Measurements from ENCODE around the gene RSPRY1.

RSPRY1 gene

DNA sequence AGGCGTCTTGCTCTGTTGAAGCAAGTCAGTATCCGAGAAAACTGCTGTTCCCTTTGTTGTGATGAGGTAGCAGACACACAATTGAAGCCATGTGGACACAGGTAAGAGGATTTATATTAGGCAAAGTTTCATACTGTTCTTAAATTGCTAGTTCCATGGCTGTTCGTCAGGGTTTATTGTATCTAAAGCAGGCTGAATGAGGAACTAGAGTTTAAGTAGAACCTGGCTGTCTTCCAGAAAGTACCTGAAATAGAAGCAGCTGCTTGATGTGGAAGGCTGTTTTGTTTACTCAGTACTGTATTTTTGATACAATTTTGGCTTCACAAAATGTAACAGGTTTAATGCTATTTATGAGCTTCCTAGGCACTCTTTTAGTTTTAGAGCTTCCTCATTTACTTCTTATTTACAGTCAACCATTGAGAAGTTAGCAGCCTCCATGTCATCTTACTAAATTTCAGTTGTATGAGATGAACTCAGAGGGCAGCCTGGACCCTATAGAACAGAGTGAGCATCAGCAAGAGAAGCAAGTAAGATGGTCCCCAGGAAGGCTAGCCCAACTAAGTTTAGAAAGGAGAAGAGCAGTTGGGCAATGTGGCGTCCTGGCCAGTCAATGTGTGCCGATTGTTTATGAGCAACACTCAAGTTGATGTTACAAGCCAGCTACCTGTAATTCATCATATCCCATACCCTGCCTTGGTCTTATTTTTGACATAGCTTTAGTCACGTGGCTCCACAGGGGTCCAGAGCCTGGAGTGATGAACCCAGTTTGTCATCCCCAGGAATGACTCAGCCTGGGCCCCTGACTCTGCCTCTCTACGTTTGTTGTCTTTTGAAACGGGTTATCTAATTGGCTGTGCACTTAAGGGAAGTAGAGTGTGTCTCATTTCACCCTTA lies 49.2 kb downstream of the RSPRY1 start:
- TF ChIP-seq SPI1 (IDR thresholded peaks at IDR 0.05; ENCODE audit: borderline replicate concordance, low read depth) (no peak), GABPA (IDR thresholded peaks at IDR 0.05; ENCODE audit: low read depth) (no peak), POLR2AphosphoS5 (IDR thresholded peaks at IDR 0.05; ENCODE audit: low read depth) (no peak)
- TF ChIP-seq, protein P1, sequence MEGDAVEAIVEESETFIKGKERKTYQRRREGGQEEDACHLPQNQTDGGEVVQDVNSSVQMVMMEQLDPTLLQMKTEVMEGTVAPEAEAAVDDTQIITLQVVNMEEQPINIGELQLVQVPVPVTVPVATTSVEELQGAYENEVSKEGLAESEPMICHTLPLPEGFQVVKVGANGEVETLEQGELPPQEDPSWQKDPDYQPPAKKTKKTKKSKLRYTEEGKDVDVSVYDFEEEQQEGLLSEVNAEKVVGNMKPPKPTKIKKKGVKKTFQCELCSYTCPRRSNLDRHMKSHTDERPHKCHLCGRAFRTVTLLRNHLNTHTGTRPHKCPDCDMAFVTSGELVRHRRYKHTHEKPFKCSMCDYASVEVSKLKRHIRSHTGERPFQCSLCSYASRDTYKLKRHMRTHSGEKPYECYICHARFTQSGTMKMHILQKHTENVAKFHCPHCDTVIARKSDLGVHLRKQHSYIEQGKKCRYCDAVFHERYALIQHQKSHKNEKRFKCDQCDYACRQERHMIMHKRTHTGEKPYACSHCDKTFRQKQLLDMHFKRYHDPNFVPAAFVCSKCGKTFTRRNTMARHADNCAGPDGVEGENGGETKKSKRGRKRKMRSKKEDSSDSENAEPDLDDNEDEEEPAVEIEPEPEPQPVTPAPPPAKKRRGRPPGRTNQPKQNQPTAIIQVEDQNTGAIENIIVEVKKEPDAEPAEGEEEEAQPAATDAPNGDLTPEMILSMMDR (IDR thresholded peaks at IDR 0.05; ENCODE audit: insufficient read depth, low read length): no peak
- TF ChIP-seq, protein P2, sequence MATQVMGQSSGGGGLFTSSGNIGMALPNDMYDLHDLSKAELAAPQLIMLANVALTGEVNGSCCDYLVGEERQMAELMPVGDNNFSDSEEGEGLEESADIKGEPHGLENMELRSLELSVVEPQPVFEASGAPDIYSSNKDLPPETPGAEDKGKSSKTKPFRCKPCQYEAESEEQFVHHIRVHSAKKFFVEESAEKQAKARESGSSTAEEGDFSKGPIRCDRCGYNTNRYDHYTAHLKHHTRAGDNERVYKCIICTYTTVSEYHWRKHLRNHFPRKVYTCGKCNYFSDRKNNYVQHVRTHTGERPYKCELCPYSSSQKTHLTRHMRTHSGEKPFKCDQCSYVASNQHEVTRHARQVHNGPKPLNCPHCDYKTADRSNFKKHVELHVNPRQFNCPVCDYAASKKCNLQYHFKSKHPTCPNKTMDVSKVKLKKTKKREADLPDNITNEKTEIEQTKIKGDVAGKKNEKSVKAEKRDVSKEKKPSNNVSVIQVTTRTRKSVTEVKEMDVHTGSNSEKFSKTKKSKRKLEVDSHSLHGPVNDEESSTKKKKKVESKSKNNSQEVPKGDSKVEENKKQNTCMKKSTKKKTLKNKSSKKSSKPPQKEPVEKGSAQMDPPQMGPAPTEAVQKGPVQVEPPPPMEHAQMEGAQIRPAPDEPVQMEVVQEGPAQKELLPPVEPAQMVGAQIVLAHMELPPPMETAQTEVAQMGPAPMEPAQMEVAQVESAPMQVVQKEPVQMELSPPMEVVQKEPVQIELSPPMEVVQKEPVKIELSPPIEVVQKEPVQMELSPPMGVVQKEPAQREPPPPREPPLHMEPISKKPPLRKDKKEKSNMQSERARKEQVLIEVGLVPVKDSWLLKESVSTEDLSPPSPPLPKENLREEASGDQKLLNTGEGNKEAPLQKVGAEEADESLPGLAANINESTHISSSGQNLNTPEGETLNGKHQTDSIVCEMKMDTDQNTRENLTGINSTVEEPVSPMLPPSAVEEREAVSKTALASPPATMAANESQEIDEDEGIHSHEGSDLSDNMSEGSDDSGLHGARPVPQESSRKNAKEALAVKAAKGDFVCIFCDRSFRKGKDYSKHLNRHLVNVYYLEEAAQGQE (IDR thresholded peaks at IDR 0.05; ENCODE audit: insufficient replicate concordance, low read depth): no peak
- no peak overlapping the region for H3K27ac ChIP-seq (replicated peaks)
- no peaks in the 10 kb centered on the region for H3K27me3 ChIP-seq (ENCODE audit: insufficient read depth, poor library complexity, severe bottlenecking)
- no peak overlapping the region for H3K4me3 ChIP-seq (replicated peaks; ENCODE audit: insufficient read depth, low read length)
- DNase-seq (ENCODE audit: low read depth in 1 of 2, low spot score in 1 of 2): no peak

DNA sequence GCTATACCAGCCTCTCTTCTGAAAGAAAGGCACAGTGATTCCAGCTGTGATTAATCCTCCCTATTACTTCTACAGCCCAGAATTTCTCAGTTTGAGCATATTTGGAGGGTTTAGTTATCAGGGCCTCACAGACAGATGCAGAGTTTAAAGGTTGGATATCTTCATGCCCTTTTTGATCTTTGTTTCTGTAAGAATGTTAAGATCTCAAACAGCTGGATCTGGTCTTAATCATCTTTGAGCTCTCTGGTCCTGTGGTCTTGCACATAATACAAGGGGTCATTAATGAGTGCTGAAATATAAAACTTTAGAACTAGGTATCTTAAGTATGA lies 49.9 kb downstream of the RSPRY1 start:
- Histone ChIP-seq H3K27ac (replicated peaks) (no peak overlapping the region), H3K27me3 (ENCODE audit: insufficient read depth, poor library complexity, severe bottlenecking) (no peaks in the 10 kb centered on the region), H3K4me3 (replicated peaks; ENCODE audit: insufficient read depth, low read length) (no peak overlapping the region)
- no peak for DNase-seq (ENCODE audit: low read depth in 1 of 2, low spot score in 1 of 2)
- no peak for TF ChIP-seq SPI1 (IDR thresholded peaks at IDR 0.05; ENCODE audit: borderline replicate concordance, low read depth)
- TF ChIP-seq POLR2AphosphoS5 (IDR thresholded peaks at IDR 0.05; ENCODE audit: low read depth): no peak
- TF ChIP-seq, protein P1 (IDR thresholded peaks at IDR 0.05; ENCODE audit: insufficient read depth, low read length): no peak
- no peak for TF ChIP-seq GABPA (IDR thresholded peaks at IDR 0.05; ENCODE audit: low read depth)
- TF ChIP-seq, protein P2 (IDR thresholded peaks at IDR 0.05; ENCODE audit: insufficient replicate concordance, low read depth): no peak

DNA sequence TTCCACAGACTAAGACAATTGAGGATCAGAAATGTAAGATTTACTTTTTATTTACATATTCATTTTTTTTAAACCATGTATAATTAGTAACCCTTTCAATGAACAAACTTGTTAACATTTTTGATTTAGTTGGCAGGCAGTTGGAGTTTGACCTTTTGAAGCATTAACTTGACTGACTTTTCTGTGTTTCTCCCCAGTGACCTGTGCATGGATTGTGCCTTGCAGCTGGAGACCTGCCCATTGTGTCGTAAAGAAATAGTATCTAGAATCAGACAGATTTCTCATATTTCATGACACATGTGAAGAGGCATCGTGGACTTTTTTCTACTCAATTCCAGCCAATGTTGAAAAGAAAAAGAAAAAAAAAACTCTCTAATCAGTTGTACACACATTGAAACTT lies 52.6 kb downstream of the RSPRY1 start:
- TF ChIP-seq POLR2AphosphoS5 (IDR thresholded peaks at IDR 0.05; ENCODE audit: low read depth) (no peak), SPI1 (IDR thresholded peaks at IDR 0.05; ENCODE audit: borderline replicate concordance, low read depth) (no peak), GABPA (IDR thresholded peaks at IDR 0.05; ENCODE audit: low read depth) (no peak)
- TF ChIP-seq, protein P2 (IDR thresholded peaks at IDR 0.05; ENCODE audit: insufficient replicate concordance, low read depth): no peak
- TF ChIP-seq, protein P1 (IDR thresholded peaks at IDR 0.05; ENCODE audit: insufficient read depth, low read length): no peak
- H3K4me3 ChIP-seq (replicated peaks; ENCODE audit: insufficient read depth, low read length): no peak overlapping the region
- no peaks in the 10 kb centered on the region for H3K27me3 ChIP-seq (ENCODE audit: insufficient read depth, poor library complexity, severe bottlenecking)
- no peak for DNase-seq (ENCODE audit: low read depth in 1 of 2, low spot score in 1 of 2)
- H3K27ac ChIP-seq (replicated peaks): no peak overlapping the region

Measured in HL-60 (cell line).